ENCODE measurements around the gene KCNMA1.

Gene KCNMA1

GRCh38 chr10:76902949-76903348 lies 734.7 kb downstream of the KCNMA1 start:
- DNase-seq: no peak

GRCh38 chr10:76901701-76902100 lies 735.9 kb downstream of the KCNMA1 start:
- no peak for DNase-seq

- peak; percentile 39 for DNase-seq
Observed at GRCh38 chr10:76899490-76899889, 738.1 kb downstream of the KCNMA1 start.

GRCh38 chr10:76892766-76893479 lies 744.7 kb downstream of the KCNMA1 start:
- no peak for DNase-seq

GRCh38 chr10:76887223-76888010 lies 750.2 kb downstream of the KCNMA1 start:
- DNase-seq: no peak

GRCh38 chr10:76885816-76886215 lies 751.8 kb downstream of the KCNMA1 start:
- DNase-seq: no peak

GRCh38 chr10:76884673-76885275 lies 752.8 kb downstream of the KCNMA1 start:
- DNase-seq: no peak

- DNase-seq: no peak
Observed at GRCh38 chr10:76883596-76883995, 754.0 kb downstream of the KCNMA1 start.

- no peak for DNase-seq
Observed at GRCh38 chr10:76882796-76883195, 754.8 kb downstream of the KCNMA1 start.

- DNase-seq: no peak
Observed at GRCh38 chr10:76882245-76882644, 755.4 kb downstream of the KCNMA1 start.

GRCh38 chr10:76881477-76882220 lies 756.0 kb downstream of the KCNMA1 start:
- peak; percentile 65 for DNase-seq

- DNase-seq: no peak
Observed at GRCh38 chr10:76880931-76881330, 756.7 kb downstream of the KCNMA1 start.

GRCh38 chr10:76879116-76879913 lies 758.3 kb downstream of the KCNMA1 start:
- no peak for DNase-seq

GRCh38 chr10:76878514-76878913 lies 759.1 kb downstream of the KCNMA1 start:
- no peak for DNase-seq

GRCh38 chr10:76874896-76875295 lies 762.7 kb downstream of the KCNMA1 start:
- DNase-seq: no peak

- peak; percentile 14 for DNase-seq
Observed at GRCh38 chr10:76874176-76874575, 763.4 kb downstream of the KCNMA1 start.

- no peak for DNase-seq
Observed at GRCh38 chr10:76871697-76872295, 765.8 kb downstream of the KCNMA1 start.

- DNase-seq: no peak
Observed at GRCh38 chr10:76869931-76870330, 767.7 kb downstream of the KCNMA1 start.

- DNase-seq: no peak
Observed at GRCh38 chr10:76868098-76868977, 769.3 kb downstream of the KCNMA1 start.

- no peak for DNase-seq
Observed at GRCh38 chr10:76866841-76867586, 770.6 kb downstream of the KCNMA1 start.
